B cell (primary cell): ENCODE measurements around the gene ZMYND15.

ENCODE experiments used
- EZH2 ChIP-seq: IDR thresholded peaks from 2 replicates; pipeline ENCODE4 v1.6.1; 2012; ENCODE audit warnings: borderline replicate concordance, low read depth, mild to moderate bottlenecking, moderate library complexity, low read length; ENCODE audit not compliant: insufficient read depth, poor library complexity, severe bottlenecking
- TF ChIP-seq, protein P1 (sequence below): fragments of 200-600 bp; IDR thresholded peaks from one replicate; pipeline ENCODE4 v1.8.0; 2022; ENCODE audit warnings: antibody characterized with exemption, mild to moderate bottlenecking

DNA sequence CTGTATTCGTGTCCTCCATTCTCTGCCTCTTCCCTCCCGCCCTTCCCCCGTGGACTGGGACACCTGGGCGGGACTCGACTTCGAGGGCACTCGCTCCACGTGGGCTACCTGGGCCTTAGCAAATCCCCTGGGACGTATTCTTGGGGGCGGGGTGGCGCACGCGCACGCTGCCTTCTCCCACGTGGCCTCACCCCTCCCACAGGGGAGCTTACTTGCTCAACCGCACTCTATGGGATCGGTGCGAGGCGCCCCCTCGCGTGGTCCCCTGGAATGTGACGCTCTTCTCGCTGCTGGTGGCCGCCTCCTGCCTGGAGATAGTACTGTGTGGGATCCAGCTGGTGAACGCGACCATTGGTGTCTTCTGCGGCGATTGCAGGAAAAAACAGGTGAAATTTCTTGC lies 43.0 kb downstream of the ZMYND15 start:
- TF ChIP-seq EZH2: no peak
- TF ChIP-seq, protein P1, sequence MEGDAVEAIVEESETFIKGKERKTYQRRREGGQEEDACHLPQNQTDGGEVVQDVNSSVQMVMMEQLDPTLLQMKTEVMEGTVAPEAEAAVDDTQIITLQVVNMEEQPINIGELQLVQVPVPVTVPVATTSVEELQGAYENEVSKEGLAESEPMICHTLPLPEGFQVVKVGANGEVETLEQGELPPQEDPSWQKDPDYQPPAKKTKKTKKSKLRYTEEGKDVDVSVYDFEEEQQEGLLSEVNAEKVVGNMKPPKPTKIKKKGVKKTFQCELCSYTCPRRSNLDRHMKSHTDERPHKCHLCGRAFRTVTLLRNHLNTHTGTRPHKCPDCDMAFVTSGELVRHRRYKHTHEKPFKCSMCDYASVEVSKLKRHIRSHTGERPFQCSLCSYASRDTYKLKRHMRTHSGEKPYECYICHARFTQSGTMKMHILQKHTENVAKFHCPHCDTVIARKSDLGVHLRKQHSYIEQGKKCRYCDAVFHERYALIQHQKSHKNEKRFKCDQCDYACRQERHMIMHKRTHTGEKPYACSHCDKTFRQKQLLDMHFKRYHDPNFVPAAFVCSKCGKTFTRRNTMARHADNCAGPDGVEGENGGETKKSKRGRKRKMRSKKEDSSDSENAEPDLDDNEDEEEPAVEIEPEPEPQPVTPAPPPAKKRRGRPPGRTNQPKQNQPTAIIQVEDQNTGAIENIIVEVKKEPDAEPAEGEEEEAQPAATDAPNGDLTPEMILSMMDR: no peak
